IMR-90 (cell line): ENCODE data around the gene CDC37L1. TPM values are rescaled to one million over a fixed set of nuclear protein-coding genes. Genes with fewer than 3 reads are reported as not detected.

ENCODE experiments used
- ATAC-seq: fragments of 200-7000 bp; cut with Tn5 transposase; 2 replicates; pipeline ENCODE4 v1.9.1; 2020; ENCODE audit warnings: low read depth, mild to moderate bottlenecking, moderate library complexity
- BruUV-seq: library from RNA; stranded (reverse); fragments of 400-500 nt; replicated peaks from 2 replicates; lab custom pipeline; 2021; lab: Mats Ljungman, UMichigan
- CTCF ChIA-PET: fragments of 300-600 bp; formaldehyde crosslinking; extraction: SDS; loops from one replicate; lab custom pipeline; 2021; ENCODE audit warnings: antibody characterized with exemption; lab: Yijun Ruan, JAX
- POLR2A ChIA-PET: fragments of 300-600 bp; sonication (Branson Sonifier 250); formaldehyde crosslinking; loops from one replicate; lab custom pipeline; 2022; ENCODE audit warnings: antibody characterized with exemption; ENCODE audit not compliant: unreplicated experiment; lab: Charles Lee
- DNase-seq: peaks from one replicate; pipeline ENCODE4 v3.0.0; 2013
- H2AFZ ChIP-seq: replicated peaks from 2 replicates; pipeline ENCODE3; 2013; ENCODE audit warnings: low read length, mild to moderate bottlenecking; ENCODE audit not compliant: poor library complexity
- H2AK5ac ChIP-seq: 2 replicates; pipeline ENCODE4 v1.6.1; 2013; ENCODE audit warnings: low read depth, low read length, inconsistent platforms
- H2AK9ac ChIP-seq: replicated peaks from 2 replicates; pipeline ENCODE3; 2013; ENCODE audit warnings: mild to moderate bottlenecking, low read depth, low read length, moderate library complexity; ENCODE audit not compliant: poor library complexity
- H2BK120ac ChIP-seq: 2 replicates; pipeline ENCODE4 v1.6.1; 2013; ENCODE audit warnings: low read depth, low read length, inconsistent platforms
- H2BK15ac ChIP-seq: 3 replicates; pipeline ENCODE4 v1.6.1; 2013; ENCODE audit warnings: low read depth, low read length, inconsistent platforms
- H2BK20ac ChIP-seq: 2 replicates; pipeline ENCODE4 v1.6.1; 2013; ENCODE audit warnings: low read depth, mild to moderate bottlenecking, inconsistent platforms, low read length, moderate library complexity
- H2BK5ac ChIP-seq: 2 replicates; pipeline ENCODE4 v1.6.1; 2013; ENCODE audit warnings: mild to moderate bottlenecking, low read depth, low read length, inconsistent platforms; ENCODE audit not compliant: poor library complexity, severe bottlenecking
- H3K14ac ChIP-seq: replicated peaks from 2 replicates; pipeline ENCODE4 v1.6.1; 2013; ENCODE audit warnings: low read depth, low read length, inconsistent platforms
- H3K18ac ChIP-seq: 2 replicates; pipeline ENCODE4 v1.6.1; 2013; ENCODE audit warnings: low read depth, low read length, control low read depth
- H3K23ac ChIP-seq: 2 replicates; pipeline ENCODE4 v1.6.1; 2013; ENCODE audit warnings: low read depth, low read length, inconsistent platforms
- H3K27ac ChIP-seq: 2 replicates; pipeline ENCODE4 v1.5.1; 2013; ENCODE audit warnings: mild to moderate bottlenecking, control low read depth, low read length; ENCODE audit not compliant: insufficient read depth
- H3K27me3 ChIP-seq: 2 replicates; pipeline ENCODE4 v1.6.1; 2013; ENCODE audit warnings: low read length; ENCODE audit not compliant: control insufficient read depth, insufficient read depth
- H3K36me3 ChIP-seq: 2 replicates; pipeline ENCODE4 v1.6.1; 2013; ENCODE audit warnings: low read length, mixed read lengths; ENCODE audit not compliant: control insufficient read depth, insufficient read depth
- H3K4ac ChIP-seq: 2 replicates; pipeline ENCODE4 v1.6.1; 2013; ENCODE audit warnings: low read depth, low read length, inconsistent platforms
- H3K4me1 ChIP-seq: 2 replicates; pipeline ENCODE4 v1.6.1; 2013; ENCODE audit warnings: low read length, mixed read lengths; ENCODE audit not compliant: control insufficient read depth, insufficient read depth
- H3K4me2 ChIP-seq: 2 replicates; pipeline ENCODE4 v1.6.1; 2013; ENCODE audit warnings: low read depth, mild to moderate bottlenecking, control low read depth, low read length, moderate library complexity
- H3K4me3 ChIP-seq: 2 replicates; pipeline ENCODE4 v1.5.1; 2013; ENCODE audit warnings: low read depth, mild to moderate bottlenecking, control low read depth, low read length, moderate library complexity; ENCODE audit not compliant: insufficient read depth
- H3K56ac ChIP-seq: 2 replicates; pipeline ENCODE4 v1.6.1; 2013; ENCODE audit warnings: low read length, inconsistent platforms; ENCODE audit not compliant: insufficient read depth; ENCODE audit errors: extremely low read depth
- H3K79me1 ChIP-seq, 2 experiments: 2 replicates each; pipeline ENCODE4 v1.6.1; 2013; ENCODE audit warnings: low read length in 2 of 2, inconsistent platforms in 1 of 2, low read depth in 1 of 2
- H3K9ac ChIP-seq: 2 replicates; pipeline ENCODE4 v1.6.1; 2013; ENCODE audit warnings: low read depth, low read length, control low read depth
- H3K9me1 ChIP-seq: 2 replicates; pipeline ENCODE4 v1.6.1; 2013; ENCODE audit warnings: low read length, inconsistent platforms; ENCODE audit not compliant: insufficient read depth
- H3K9me3 ChIP-seq: 2 replicates; pipeline ENCODE4 v1.6.1; 2013; ENCODE audit warnings: low read length; ENCODE audit not compliant: control insufficient read depth, insufficient read depth
- H4K20me1 ChIP-seq: 2 replicates; pipeline ENCODE4 v1.6.1; 2013; ENCODE audit warnings: low read length, inconsistent platforms; ENCODE audit not compliant: insufficient read depth
- H4K5ac ChIP-seq: 2 replicates; pipeline ENCODE4 v1.6.1; 2013; ENCODE audit warnings: mild to moderate bottlenecking, low read depth, low read length, control low read depth
- H4K8ac ChIP-seq, 2 experiments: 2 replicates each; pipeline ENCODE4 v1.6.1; 2013; ENCODE audit warnings: low read depth in 2 of 2, low read length in 2 of 2, control low read depth in 1 of 2, inconsistent platforms in 1 of 2
- H4K91ac ChIP-seq: 2 replicates; pipeline ENCODE4 v1.6.1; 2013; ENCODE audit warnings: low read depth, low read length, inconsistent platforms; ENCODE audit not compliant: insufficient read depth
- BHLHE40 ChIP-seq: fragments of 150-350 bp; IDR thresholded peaks from 2 replicates; pipeline ENCODE4 v1.6.1; 2016; ENCODE audit warnings: mild to moderate bottlenecking, low read depth, low read length
- CEBPB ChIP-seq: IDR thresholded peaks from 2 replicates; pipeline ENCODE4 v1.6.1; 2012; ENCODE audit warnings: low read depth, low read length, improper control_type of control experiment
- NFE2L2 ChIP-seq: fragments of 150-350 bp; IDR thresholded peaks from 2 replicates; pipeline ENCODE4 v1.6.1; 2016; ENCODE audit warnings: low read depth, mild to moderate bottlenecking, low read length
- WGBS, 2 experiments: methylation state at CpG; one replicate each; pipeline versions ENCODE4 v1.1.5 to v1.1.7; 2013; ENCODE audit warnings: missing lambda C conversion rate in 2 of 2; ENCODE audit not compliant: insufficient read length in 1 of 2; ENCODE audit errors: extremely low coverage in 2 of 2; 5-methylcytosine and 5-hydroxymethylcytosine counted together
- dilution Hi-C: fragments of 300-500 bp; cut with HindIII; formaldehyde crosslinking; loops from one replicate; pipeline ENCODE4 v1.14.3; 2018; ENCODE audit warnings: low sequenced_read_pairs; ENCODE audit not compliant: unreplicated experiment
- in situ Hi-C: fragments of 300-500 bp; cut with MboI; formaldehyde crosslinking; loops from 3 replicates; pipeline ENCODE4 v1.14.3; 2019; ENCODE audit warnings: low sequenced_read_pairs, inconsistent platforms, mixed read lengths
- intact Hi-C: fragments of 100-400 bp; cut with micrococcal nuclease; formaldehyde crosslinking; loops from 2 replicates; pipeline ENCODE4 v1.10.0; 2022
- polyA plus RNA-seq, 3 experiments: library from polyadenylated mRNA; depleted of rRNA; stranded (reverse); fragments of >200 nt; gene quantifications; 2 replicates each; pipeline ENCODE4 v1.2.3, GENCODE V29; 2012; ENCODE audit warnings: low replicate concordance in 1 of 3
- total RNA-seq: library from RNA; depleted of rRNA; stranded (reverse); fragments of >200 nt; gene quantifications from 2 replicates; pipeline ENCODE4 v1.2.3, GENCODE V29; 2012

The CDC37L1 gene
- total and polyA plus RNA-seq, 2 of the 4 experiments (the other 2 are of a cell fraction): 6.6 to 7.3 TPM

GRCh38 chr9:4686584-4686983, 7.2 kb downstream of the CDC37L1 start:
- H3K9me3 ChIP-seq: no peaks in the 10 kb centered on the region
- H3K79me1 ChIP-seq: peaks cover 19 to 53% of the 10 kb centered on the region in 2 experiments
- no peak overlapping the region for H2AK5ac ChIP-seq
- peaks cover 2% of the 10 kb centered on the region for H3K4me1 ChIP-seq
- in situ Hi-C loops: loop anchor here (25.0 kb wide), 1 partner anchor 574 kb away; no protein-coding TSS in a partner anchor
- no peak overlapping the region for H2AK9ac ChIP-seq
- ATAC-seq (peak; percentile 19), DNase-seq (no peak)
- peaks cover 7% of the 10 kb centered on the region; the same call in 1 of the 2 replicates for H4K20me1 ChIP-seq
- ChIA-PET CTCF (interaction anchor here (0.5 kb wide), 2 partner anchors 34 to 42 kb away, joined by 3 read pairs; no protein-coding TSS in a partner anchor), POLR2A (no interaction called here)
- H4K5ac ChIP-seq: no peak overlapping the region
- no CpG with 5 or more reads among the region's 1 CpG for WGBS, 2 experiments
- no peak overlapping the region for H3K56ac ChIP-seq
- intact Hi-C loops: no loop called here
- H3K27ac ChIP-seq: no peak overlapping the region
- no peak overlapping the region for H3K4me3 ChIP-seq
- H3K36me3 ChIP-seq: peaks cover 23% of the 10 kb centered on the region
- H3K4me2 ChIP-seq: no peak overlapping the region
- H3K23ac ChIP-seq: 0 out of 2 replicates have a peak overlapping the region, but pooled peaks have one; percentile 3
- BruUV-seq: no TSS peak
- no peak overlapping the region for H2BK120ac ChIP-seq
- no peak overlapping the region for H2BK20ac ChIP-seq
- H3K4ac ChIP-seq: no peak overlapping the region
- dilution Hi-C loops: no loop called here
- no peak overlapping the region for H2BK15ac ChIP-seq
- H4K8ac ChIP-seq: no peak overlapping the region
- H2AFZ ChIP-seq: no peak overlapping the region
- no peak overlapping the region for H4K91ac ChIP-seq
- H3K27me3 ChIP-seq: no peaks in the 10 kb centered on the region
- no peak overlapping the region for H3K9ac ChIP-seq
- H3K14ac ChIP-seq: no peak overlapping the region
- H3K9me1 ChIP-seq: peaks cover 10% of the 10 kb centered on the region
- no peak overlapping the region for H3K18ac ChIP-seq
- TF ChIP-seq NFE2L2 (no peak), CEBPB (no peak), BHLHE40 (no peak)
- H2BK5ac ChIP-seq: no peak overlapping the region
